HepG2 (cell line): ENCODE results near the gene TATDN3. TPM values are rescaled to one million over a fixed set of nuclear protein-coding genes. Genes with fewer than 3 reads are reported as not detected.

Source experiments
- ATF7 ChIP-seq, 2 experiments: fragments of 450-650 bp in 1 of 2; sonication (generic) in 1 of 2; formaldehyde crosslinking in 1 of 2; IDR thresholded peaks; 2 replicates each; pipeline versions ENCODE4 v1.4.0 to v1.6.1; 2016 to 2020; ENCODE audit warnings: antibody characterized with exemption in 1 of 2, mild to moderate bottlenecking in 1 of 2, missing genetic modification reagents in 1 of 2
- CREBL2 ChIP-seq: sonication (generic); formaldehyde crosslinking; IDR thresholded peaks from 2 replicates; pipeline ENCODE4 v1.8.1; 2023; ENCODE audit warnings: missing genetic modification reagents, mild to moderate bottlenecking, borderline replicate concordance
- E2F5 ChIP-seq: sonication (generic); formaldehyde crosslinking; conservative IDR thresholded peaks from 2 replicates; pipeline ENCODE4 v1.4.0; 2020; ENCODE audit warnings: missing genetic modification reagents
- KDM5A ChIP-seq: fragments of 200-600 bp; sonication (generic); IDR thresholded peaks from 2 replicates; pipeline ENCODE4 v1.7.0; 2018; ENCODE audit warnings: antibody characterized with exemption, mild to moderate bottlenecking, low read length, borderline replicate concordance
- SALL2 ChIP-seq: sonication (generic); formaldehyde crosslinking; IDR thresholded peaks from 2 replicates; pipeline ENCODE4 v1.8.1; 2023; ENCODE audit warnings: mild to moderate bottlenecking, missing genetic modification reagents, inconsistent platforms
- SRSF9 ChIP-seq: fragments of 200-400 bp; formaldehyde crosslinking; IDR thresholded peaks from 2 replicates; pipeline ENCODE4 v1.6.1; 2018; ENCODE audit warnings: borderline replicate concordance, mild to moderate bottlenecking, low read depth, low read length; ENCODE audit not compliant: insufficient read depth, poor library complexity, severe bottlenecking
- TSC22D2 ChIP-seq: sonication (generic); formaldehyde crosslinking; IDR thresholded peaks from 2 replicates; pipeline ENCODE4 v1.5.1; 2020; ENCODE audit warnings: missing genetic modification reagents, mild to moderate bottlenecking, borderline replicate concordance
- WIZ ChIP-seq: sonication (generic); formaldehyde crosslinking; IDR thresholded peaks from 2 replicates; pipeline ENCODE4 v1.5.1; 2020; ENCODE audit warnings: mild to moderate bottlenecking, missing genetic modification reagents
- ZBTB20 ChIP-seq: sonication (generic); formaldehyde crosslinking; IDR thresholded peaks from 2 replicates; pipeline ENCODE4 v1.8.1; 2023; ENCODE audit warnings: missing genetic modification reagents, low read depth, mild to moderate bottlenecking, borderline replicate concordance
- ZNF343 ChIP-seq: sonication (generic); formaldehyde crosslinking; IDR thresholded peaks from 2 replicates; pipeline ENCODE4 v1.4.0; 2020; ENCODE audit warnings: mild to moderate bottlenecking, missing genetic modification reagents
- ZNF589 ChIP-seq: sonication (generic); formaldehyde crosslinking; conservative IDR thresholded peaks from 2 replicates; pipeline ENCODE4 v1.8.0; 2022; ENCODE audit warnings: mild to moderate bottlenecking, moderate library complexity, missing genetic modification reagents
- ZSCAN9 ChIP-seq: IDR thresholded peaks from 2 replicates; pipeline ENCODE4 v1.6.1; 2016; ENCODE audit warnings: borderline replicate concordance
- polyA plus RNA-seq, 8 experiments: library from polyadenylated mRNA; depleted of rRNA in 3 of 8; stranded (reverse) in 7 of 8; unstranded in 1 of 8; fragments of >200 nt; fragmentation: Illumina TruSeq in 4 of 8; extraction: Trizol in 4 of 8; gene quantifications; 2 replicates each; pipeline versions ENCODE4 v1.2.1 to v1.2.3, GENCODE V29; 2011 to 2016; ENCODE audit warnings: low read depth in 4 of 8, missing spikeins in 1 of 8, mixed read lengths in 1 of 8; ENCODE audit not compliant: insufficient read depth in 1 of 8
- total RNA-seq, 5 experiments: library from RNA; depleted of rRNA; stranded (reverse); fragments of >200 nt; fragmentation: Illumina TruSeq; extraction: Trizol; gene quantifications; 2 replicates each; pipeline ENCODE4 v1.2.3, GENCODE V29; 2016; ENCODE audit warnings: low read depth in 1 of 5
- TF ChIP-seq, protein P1 (sequence below): sonication (generic); formaldehyde crosslinking; IDR thresholded peaks from 2 replicates; pipeline ENCODE4 v1.4.0; 2020; ENCODE audit warnings: missing genetic modification reagents
- TF ChIP-seq, protein P2 (sequence below): sonication (generic); formaldehyde crosslinking; IDR thresholded peaks from 2 replicates; pipeline ENCODE4 v1.4.0; 2020; ENCODE audit warnings: missing genetic modification reagents
- TF ChIP-seq, protein P3 (sequence below): sonication (generic); formaldehyde crosslinking; conservative IDR thresholded peaks from 2 replicates; pipeline ENCODE4 v1.8.0; 2022; ENCODE audit warnings: missing genetic modification reagents

Gene TATDN3
- total and polyA plus RNA-seq, 2 of the 13 experiments (the other 11 are each of a cell fraction or from before 2014, with no cell fraction given) = 7.3 to 8.6 TPM

DNA sequence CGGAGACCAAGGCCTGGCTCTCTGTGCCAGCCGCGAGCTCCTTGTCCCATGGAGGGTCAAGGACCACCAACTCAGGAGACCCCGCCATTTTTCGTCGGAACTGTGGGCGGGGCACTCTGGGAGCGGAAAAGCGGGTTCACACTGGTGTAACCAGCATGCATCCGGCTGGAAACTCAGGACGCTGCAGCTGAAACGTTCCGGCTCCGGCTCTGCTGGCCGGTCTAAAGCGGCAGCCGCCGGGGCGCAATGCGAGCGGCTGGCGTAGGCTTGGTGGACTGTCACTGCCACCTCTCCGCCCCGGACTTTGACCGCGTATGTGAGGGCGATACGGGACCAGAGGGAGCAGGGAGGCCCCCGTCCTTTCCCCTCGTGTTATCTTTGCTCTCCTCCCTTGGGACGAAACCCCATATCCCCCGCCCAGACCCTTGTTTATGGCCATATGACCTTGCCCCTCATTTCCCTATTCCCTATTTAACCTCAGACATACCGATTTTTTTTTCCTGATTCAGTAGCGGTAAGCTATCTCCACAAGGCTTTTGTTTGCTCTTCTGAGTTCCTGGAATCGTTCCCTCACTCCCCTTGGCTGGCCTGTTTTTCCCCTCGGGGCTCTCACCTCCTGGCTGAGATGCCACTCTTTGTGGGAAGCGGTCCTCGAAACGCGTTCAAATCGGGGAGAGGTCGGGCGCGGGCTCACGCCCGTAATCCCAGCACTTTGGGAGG, at the start of gene TATDN3, which contains the start of gene NSL1 (continued):
- TF ChIP-seq E2F5 (CRISPR knock-in tag) = peak; percentile 60; the same call in 1 of the 2 replicates
- no peak for TF ChIP-seq SRSF9
- peak; percentile 99 for TF ChIP-seq KDM5A
- TF ChIP-seq, protein P1, sequence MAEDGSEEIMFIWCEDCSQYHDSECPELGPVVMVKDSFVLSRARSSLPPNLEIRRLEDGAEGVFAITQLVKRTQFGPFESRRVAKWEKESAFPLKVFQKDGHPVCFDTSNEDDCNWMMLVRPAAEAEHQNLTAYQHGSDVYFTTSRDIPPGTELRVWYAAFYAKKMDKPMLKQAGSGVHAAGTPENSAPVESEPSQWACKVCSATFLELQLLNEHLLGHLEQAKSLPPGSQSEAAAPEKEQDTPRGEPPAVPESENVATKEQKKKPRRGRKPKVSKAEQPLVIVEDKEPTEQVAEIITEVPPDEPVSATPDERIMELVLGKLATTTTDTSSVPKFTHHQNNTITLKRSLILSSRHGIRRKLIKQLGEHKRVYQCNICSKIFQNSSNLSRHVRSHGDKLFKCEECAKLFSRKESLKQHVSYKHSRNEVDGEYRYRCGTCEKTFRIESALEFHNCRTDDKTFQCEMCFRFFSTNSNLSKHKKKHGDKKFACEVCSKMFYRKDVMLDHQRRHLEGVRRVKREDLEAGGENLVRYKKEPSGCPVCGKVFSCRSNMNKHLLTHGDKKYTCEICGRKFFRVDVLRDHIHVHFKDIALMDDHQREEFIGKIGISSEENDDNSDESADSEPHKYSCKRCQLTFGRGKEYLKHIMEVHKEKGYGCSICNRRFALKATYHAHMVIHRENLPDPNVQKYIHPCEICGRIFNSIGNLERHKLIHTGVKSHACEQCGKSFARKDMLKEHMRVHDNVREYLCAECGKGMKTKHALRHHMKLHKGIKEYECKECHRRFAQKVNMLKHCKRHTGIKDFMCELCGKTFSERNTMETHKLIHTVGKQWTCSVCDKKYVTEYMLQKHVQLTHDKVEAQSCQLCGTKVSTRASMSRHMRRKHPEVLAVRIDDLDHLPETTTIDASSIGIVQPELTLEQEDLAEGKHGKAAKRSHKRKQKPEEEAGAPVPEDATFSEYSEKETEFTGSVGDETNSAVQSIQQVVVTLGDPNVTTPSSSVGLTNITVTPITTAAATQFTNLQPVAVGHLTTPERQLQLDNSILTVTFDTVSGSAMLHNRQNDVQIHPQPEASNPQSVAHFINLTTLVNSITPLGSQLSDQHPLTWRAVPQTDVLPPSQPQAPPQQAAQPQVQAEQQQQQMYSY = peak; percentile 57; the same call in 1 of the 2 replicates
- TF ChIP-seq CREBL2 (CRISPR knock-in tag) = peak; percentile 21; the same call in 1 of the 2 replicates
- TF ChIP-seq, protein P2, sequence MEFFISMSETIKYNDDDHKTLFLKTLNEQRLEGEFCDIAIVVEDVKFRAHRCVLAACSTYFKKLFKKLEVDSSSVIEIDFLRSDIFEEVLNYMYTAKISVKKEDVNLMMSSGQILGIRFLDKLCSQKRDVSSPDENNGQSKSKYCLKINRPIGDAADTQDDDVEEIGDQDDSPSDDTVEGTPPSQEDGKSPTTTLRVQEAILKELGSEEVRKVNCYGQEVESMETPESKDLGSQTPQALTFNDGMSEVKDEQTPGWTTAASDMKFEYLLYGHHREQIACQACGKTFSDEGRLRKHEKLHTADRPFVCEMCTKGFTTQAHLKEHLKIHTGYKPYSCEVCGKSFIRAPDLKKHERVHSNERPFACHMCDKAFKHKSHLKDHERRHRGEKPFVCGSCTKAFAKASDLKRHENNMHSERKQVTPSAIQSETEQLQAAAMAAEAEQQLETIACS (CRISPR knock-in tag) = peak; percentile 38; the same call in 1 of the 2 replicates
- peak; percentile 97 for TF ChIP-seq ZNF589 (CRISPR knock-in tag)
- no peak for TF ChIP-seq ATF7 (IDR thresholded peaks at IDR 0.05)
- peak; percentile 52; the same call in 1 of the 2 replicates for TF ChIP-seq ATF7 (CRISPR knock-in tag; IDR thresholded peaks at IDR 0.05)
- TF ChIP-seq, protein P3, sequence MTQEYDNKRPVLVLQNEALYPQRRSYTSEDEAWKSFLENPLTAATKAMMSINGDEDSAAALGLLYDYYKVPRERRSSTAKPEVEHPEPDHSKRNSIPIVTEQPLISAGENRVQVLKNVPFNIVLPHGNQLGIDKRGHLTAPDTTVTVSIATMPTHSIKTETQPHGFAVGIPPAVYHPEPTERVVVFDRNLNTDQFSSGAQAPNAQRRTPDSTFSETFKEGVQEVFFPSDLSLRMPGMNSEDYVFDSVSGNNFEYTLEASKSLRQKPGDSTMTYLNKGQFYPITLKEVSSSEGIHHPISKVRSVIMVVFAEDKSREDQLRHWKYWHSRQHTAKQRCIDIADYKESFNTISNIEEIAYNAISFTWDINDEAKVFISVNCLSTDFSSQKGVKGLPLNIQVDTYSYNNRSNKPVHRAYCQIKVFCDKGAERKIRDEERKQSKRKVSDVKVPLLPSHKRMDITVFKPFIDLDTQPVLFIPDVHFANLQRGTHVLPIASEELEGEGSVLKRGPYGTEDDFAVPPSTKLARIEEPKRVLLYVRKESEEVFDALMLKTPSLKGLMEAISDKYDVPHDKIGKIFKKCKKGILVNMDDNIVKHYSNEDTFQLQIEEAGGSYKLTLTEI (CRISPR knock-in tag) = no peak
- TF ChIP-seq ZSCAN9 (CRISPR knock-in tag) = peak; percentile 97
- TF ChIP-seq ZNF343 (CRISPR knock-in tag) = peak; percentile 96
- TF ChIP-seq WIZ (CRISPR knock-in tag) = peak; percentile 86; the same call in 1 of the 2 replicates
- TF ChIP-seq TSC22D2 (CRISPR knock-in tag) = peak; percentile 83; the same call in 1 of the 2 replicates
- peak; percentile 65; the same call in 1 of the 2 replicates for TF ChIP-seq ZBTB20 (CRISPR knock-in tag)
- TF ChIP-seq SALL2 (CRISPR knock-in tag) = peak; percentile 90
